ENCODE data around the gene MSI2. TPM values are rescaled to one million over a fixed set of nuclear protein-coding genes. Genes with fewer than 3 reads are reported as not detected.
A peak's percentile ranks its signal among the peaks of the same experiment; 100 is the strongest.

MSI2 gene
- total RNA-seq, 1 donor from 2014 or later: 75.5 TPM

DNA sequence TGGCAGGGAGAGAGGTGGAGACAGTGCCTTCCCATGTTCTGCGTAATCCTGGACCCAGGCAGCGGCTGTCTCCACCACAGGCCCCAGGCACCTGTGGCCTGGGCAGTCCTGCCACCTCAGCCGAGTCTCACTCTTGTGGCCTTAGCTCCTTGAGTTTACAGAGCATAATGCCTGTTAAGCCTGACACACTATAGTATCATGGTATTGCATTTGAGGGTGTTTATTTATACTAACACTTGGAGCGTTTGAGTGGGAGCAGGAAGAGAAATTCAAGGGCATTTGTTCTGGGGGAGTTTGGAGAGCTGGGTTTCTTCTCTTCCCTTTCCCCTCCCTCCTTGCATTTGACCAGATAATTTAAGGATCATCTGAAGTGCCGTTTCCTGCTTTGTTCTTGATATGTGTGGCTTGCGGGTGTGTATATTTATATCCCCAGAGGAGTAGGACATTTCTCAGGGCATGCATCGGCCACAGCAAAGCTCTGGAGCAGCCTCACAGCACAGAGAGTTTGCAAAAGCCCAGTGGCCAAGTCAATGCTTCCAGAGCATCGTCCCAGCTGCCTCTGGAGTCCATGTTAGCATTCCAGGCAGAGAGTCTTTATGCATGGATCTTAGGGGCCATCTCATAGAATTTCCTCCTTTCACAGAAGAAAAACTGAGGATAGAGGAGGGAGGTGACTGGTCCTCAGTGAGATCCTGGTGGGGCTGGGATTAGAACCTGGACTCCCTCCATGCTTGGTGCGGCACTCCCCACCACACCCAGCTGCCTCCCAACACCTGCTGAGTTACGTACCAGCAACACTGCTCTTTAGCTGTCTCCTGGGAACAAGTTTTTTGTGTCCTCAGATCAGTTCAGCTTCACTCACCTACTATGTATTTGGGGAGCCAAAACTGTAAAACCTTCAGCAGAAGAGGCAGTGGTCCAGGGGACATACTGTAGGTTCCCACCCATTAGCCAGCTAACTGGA, 266.0 kb downstream of the MSI2 start:
- no peak overlapping the region for H3K4me3 Mint-ChIP-seq (ENCODE audit: unreplicated experiment)
- no peaks in the 10 kb centered on the region for H3K27me3 Mint-ChIP-seq (ENCODE audit: unreplicated experiment)
- H3K36me3 Mint-ChIP-seq (ENCODE audit: unreplicated experiment): no peaks in the 10 kb centered on the region
- H3K27ac Mint-ChIP-seq (ENCODE audit: unreplicated experiment): peak overlapping the region; percentile 7
- no peak for DNase-seq (ENCODE audit: extremely low spot score, unreplicated experiment)
- TF ChIP-seq, protein P1, sequence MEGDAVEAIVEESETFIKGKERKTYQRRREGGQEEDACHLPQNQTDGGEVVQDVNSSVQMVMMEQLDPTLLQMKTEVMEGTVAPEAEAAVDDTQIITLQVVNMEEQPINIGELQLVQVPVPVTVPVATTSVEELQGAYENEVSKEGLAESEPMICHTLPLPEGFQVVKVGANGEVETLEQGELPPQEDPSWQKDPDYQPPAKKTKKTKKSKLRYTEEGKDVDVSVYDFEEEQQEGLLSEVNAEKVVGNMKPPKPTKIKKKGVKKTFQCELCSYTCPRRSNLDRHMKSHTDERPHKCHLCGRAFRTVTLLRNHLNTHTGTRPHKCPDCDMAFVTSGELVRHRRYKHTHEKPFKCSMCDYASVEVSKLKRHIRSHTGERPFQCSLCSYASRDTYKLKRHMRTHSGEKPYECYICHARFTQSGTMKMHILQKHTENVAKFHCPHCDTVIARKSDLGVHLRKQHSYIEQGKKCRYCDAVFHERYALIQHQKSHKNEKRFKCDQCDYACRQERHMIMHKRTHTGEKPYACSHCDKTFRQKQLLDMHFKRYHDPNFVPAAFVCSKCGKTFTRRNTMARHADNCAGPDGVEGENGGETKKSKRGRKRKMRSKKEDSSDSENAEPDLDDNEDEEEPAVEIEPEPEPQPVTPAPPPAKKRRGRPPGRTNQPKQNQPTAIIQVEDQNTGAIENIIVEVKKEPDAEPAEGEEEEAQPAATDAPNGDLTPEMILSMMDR (IDR thresholded peaks at IDR 0.05): no peak
- H3K9me3 Mint-ChIP-seq (ENCODE audit: unreplicated experiment): no peaks in the 10 kb centered on the region
- peaks cover 54% of the 10 kb centered on the region for H3K4me1 Mint-ChIP-seq (ENCODE audit: unreplicated experiment)

GRCh38 chr17:57523926-57524632, 267.8 kb downstream of the MSI2 start:
- H3K4me3 Mint-ChIP-seq (ENCODE audit: unreplicated experiment): no peak overlapping the region
- TF ChIP-seq, protein P1 (IDR thresholded peaks at IDR 0.05): no peak
- H3K9me3 Mint-ChIP-seq (ENCODE audit: unreplicated experiment): no peaks in the 10 kb centered on the region
- peak overlapping the region; percentile 45 for H3K27ac Mint-ChIP-seq (ENCODE audit: unreplicated experiment)
- DNase-seq (ENCODE audit: extremely low spot score, unreplicated experiment): no peak
- peaks cover 37% of the 10 kb centered on the region for H3K4me1 Mint-ChIP-seq (ENCODE audit: unreplicated experiment)
- H3K27me3 Mint-ChIP-seq (ENCODE audit: unreplicated experiment): no peaks in the 10 kb centered on the region
- H3K36me3 Mint-ChIP-seq (ENCODE audit: unreplicated experiment): no peaks in the 10 kb centered on the region

DNA sequence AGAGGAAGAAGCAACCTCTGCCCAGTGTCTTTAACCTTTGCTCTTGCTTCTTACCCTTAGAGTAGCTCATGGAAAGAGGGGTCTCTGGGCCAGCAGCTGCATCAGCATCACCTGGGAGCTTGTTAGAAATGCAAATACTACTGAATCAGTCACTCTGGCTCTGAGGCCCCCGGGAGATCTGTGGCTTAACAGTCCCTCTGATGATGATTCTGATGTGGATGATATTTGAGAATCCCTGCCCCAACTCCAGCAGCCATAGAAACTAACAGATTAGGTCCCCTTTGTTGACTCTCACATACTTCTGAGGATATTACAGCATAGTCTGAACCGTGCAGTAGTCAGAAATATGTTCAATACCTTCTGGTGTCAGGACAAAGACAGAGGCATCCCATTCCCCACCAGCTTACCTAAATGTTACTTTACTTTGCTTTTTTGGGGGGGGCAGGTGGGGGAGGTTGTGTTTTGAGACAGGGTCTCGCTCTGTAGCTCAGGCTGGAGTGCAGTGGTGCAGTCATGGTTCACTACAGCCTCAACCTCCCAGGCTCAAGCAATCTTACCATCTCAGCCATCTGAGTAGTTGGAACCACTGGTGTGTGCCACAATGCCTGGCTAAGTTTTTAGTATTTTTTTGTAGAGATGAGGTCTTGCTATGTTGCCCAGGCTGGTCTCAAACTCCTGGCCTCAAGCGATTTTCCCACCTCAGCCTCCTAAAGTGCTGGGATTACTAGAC, 268.7 kb downstream of the MSI2 start:
- TF ChIP-seq, protein P1 (IDR thresholded peaks at IDR 0.05): no peak
- Mint-ChIP-seq H3K27me3 (ENCODE audit: unreplicated experiment) (no peaks in the 10 kb centered on the region), H3K4me3 (ENCODE audit: unreplicated experiment) (no peak overlapping the region)

GRCh38 chr17:57527221-57528057, 271.1 kb downstream of the MSI2 start:
- Mint-ChIP-seq H3K27ac (ENCODE audit: unreplicated experiment) (no peak overlapping the region), H3K9me3 (ENCODE audit: unreplicated experiment) (no peaks in the 10 kb centered on the region)
- DNase-seq (ENCODE audit: extremely low spot score, unreplicated experiment): no peak

More for the DNA sequence above, 268.7 kb downstream of the MSI2 start:
- H3K4me1 Mint-ChIP-seq (ENCODE audit: unreplicated experiment): peaks cover 37% of the 10 kb centered on the region
- H3K36me3 Mint-ChIP-seq (ENCODE audit: unreplicated experiment): no peaks in the 10 kb centered on the region
- no peak for DNase-seq (ENCODE audit: extremely low spot score, unreplicated experiment)
- H3K9me3 Mint-ChIP-seq (ENCODE audit: unreplicated experiment): no peaks in the 10 kb centered on the region
- no peak overlapping the region for H3K27ac Mint-ChIP-seq (ENCODE audit: unreplicated experiment)

More at GRCh38 chr17:57527221-57528057, 271.1 kb downstream of the MSI2 start:
- Mint-ChIP-seq H3K27me3 (ENCODE audit: unreplicated experiment) (no peaks in the 10 kb centered on the region), H3K4me1 (ENCODE audit: unreplicated experiment) (peaks cover 53% of the 10 kb centered on the region), H3K36me3 (ENCODE audit: unreplicated experiment) (no peaks in the 10 kb centered on the region), H3K4me3 (ENCODE audit: unreplicated experiment) (no peak overlapping the region)
- TF ChIP-seq, protein P1 (IDR thresholded peaks at IDR 0.05): no peak

All from osteocyte (in vitro differentiated cells).